AG08395 (cell line): ENCODE data around the gene SAMD8.
"Not testable (repeated sequence)": the region's sequence is repeated elsewhere in the genome, so short reads cannot be mapped to it uniquely, and the experiment has no call there.

ENCODE experiments used
- DNase-seq: peaks from one replicate; pipeline ENCODE4 v3.0.0; 2012; ENCODE audit warnings: mixed read lengths, low spot score

The SAMD8 gene

GRCh38 chr10:75195035-75195763 lies 83.7 kb downstream of the SAMD8 start:
- peak; percentile 57 for DNase-seq

DNA sequence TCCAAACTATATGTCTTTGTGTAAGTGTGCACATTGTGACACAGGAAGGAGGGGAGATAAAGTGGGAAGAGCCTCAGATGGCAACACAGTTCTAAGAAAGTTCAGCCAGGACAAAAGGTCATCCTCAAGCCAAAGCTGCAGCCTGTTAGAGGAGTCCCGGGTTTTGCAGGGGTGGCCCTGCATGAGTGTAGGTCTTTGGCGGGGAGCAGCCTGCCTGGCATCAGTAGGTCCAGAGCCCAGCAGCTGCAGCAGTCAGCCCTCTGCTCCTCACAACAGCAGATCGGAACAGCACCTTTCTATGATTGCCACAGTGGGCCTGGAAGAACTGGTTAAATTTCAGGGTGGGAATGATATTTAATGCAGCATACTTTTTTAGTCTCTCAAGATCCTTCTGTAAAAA lies 85.6 kb downstream of the SAMD8 start:
- no peak for DNase-seq

DNA sequence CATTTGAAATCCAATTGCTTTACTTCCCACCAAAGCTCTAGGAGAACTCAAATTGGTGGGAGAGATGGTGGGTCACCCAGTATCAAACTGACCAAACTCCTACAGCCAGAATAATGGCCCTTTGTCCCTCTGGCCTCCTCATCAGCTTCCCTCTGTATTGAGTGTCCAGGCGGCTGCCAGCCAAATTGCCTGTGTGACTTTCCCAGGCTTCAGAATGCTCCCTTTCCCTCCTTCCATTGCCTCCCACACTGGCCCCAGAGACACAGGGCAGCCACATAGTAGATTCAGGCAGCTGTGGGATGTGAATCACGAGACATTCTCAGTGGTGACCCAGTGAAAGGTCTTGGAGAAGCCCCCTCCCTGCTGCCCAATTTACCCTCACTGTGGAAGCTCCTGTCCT lies 86.5 kb downstream of the SAMD8 start:
- no peak for DNase-seq

- not testable (repeated sequence) for DNase-seq
Measured at GRCh38 chr10:75199949-75200348, 88.5 kb downstream of the SAMD8 start.

- DNase-seq = no peak
Measured at GRCh38 chr10:75201793-75202307, 90.4 kb downstream of the SAMD8 start.

DNA sequence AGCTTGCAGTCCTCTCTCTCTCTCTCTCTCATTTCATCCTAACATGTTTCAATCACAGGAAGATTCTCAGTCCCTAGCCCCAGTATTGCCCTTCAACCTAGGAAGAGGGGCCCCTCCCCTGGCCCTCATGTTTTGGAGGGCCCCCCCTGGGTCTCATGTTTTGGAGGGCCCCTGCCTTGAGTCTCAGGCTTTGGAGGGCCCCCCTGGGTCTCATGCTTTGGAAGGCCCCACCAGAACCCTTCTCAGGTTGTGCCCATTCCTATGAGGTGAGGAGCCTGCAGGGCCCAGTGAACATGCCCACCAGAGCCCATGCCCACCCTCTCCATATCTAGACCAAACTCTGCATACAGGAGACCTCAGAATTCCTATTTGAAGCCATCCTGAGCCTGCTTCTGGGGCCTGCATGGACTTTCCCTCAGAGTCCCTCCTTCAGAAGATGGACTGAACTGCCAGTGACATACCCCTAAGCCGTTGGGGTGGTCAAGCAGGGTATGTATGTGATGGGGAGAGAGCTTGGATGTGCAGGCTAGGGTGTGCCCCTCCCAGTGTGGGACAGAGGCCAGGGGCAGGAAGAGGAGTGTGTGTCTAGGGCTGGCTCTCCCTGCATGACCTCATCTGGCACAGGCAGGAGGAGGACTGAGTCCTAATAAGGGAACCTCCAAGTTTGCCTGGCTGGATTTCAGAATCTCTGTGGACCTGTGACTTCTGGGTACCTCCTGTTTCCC lies 91.0 kb downstream of the SAMD8 start:
- DNase-seq = peak; percentile 90

- not testable (repeated sequence) for DNase-seq
Measured at GRCh38 chr10:75203046-75203620, 91.7 kb downstream of the SAMD8 start.

- no peak for DNase-seq
Measured at GRCh38 chr10:75203724-75204123, 92.3 kb downstream of the SAMD8 start.

GRCh38 chr10:75205908-75206307 lies 94.5 kb downstream of the SAMD8 start:
- no peak for DNase-seq

GRCh38 chr10:75206638-75207037 lies 95.2 kb downstream of the SAMD8 start:
- not testable (repeated sequence) for DNase-seq

- no peak for DNase-seq
Measured at GRCh38 chr10:75207079-75207856, 95.8 kb downstream of the SAMD8 start.

DNA sequence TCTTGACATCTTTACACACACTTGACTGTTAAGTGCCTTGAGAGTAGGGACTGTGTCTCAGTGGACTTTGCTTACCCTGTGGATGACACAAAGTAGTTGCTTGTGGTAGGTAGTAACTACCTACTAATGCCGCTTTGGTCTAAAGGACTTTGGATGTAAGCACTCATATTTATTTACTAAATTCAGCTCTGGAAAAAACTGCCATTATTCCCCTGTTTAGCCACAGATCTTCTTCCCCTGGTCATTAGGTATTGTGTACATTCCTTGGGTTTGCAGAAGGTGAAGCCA lies 96.3 kb downstream of the SAMD8 start:
- DNase-seq = no peak

GRCh38 chr10:75208181-75208580 lies 96.7 kb downstream of the SAMD8 start:
- DNase-seq = peak; percentile 55

GRCh38 chr10:75209086-75209920 lies 97.8 kb downstream of the SAMD8 start:
- no peak for DNase-seq

DNA sequence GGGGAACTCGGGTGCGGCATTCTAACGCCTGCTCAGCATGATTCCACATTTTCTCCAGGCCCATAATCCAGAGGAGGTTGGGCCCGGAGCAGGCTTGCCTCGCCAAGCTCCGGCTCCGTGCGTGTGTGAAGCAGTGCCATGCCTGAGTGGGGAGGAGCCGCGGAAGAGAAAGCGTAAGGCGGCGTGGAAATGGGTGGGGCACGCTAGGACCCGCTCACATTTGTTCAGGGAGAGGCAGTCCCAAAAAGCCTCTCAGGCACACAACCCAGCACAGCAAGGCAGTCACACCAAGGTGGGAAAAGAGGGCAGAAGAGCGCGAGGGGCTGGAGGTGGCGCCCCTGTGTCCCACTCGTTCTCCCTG lies 98.4 kb downstream of the SAMD8 start:
- peak; percentile 77 for DNase-seq

GRCh38 chr10:75210282-75211006 lies 99.0 kb downstream of the SAMD8 start, which contains the start of gene VDAC2:
Gene VDAC2, plus strand, starts transcription at chr10:75210796. Its CDS starts 363 bp downstream, at chr10:75211159.
- DNase-seq = peak; percentile 96

DNA sequence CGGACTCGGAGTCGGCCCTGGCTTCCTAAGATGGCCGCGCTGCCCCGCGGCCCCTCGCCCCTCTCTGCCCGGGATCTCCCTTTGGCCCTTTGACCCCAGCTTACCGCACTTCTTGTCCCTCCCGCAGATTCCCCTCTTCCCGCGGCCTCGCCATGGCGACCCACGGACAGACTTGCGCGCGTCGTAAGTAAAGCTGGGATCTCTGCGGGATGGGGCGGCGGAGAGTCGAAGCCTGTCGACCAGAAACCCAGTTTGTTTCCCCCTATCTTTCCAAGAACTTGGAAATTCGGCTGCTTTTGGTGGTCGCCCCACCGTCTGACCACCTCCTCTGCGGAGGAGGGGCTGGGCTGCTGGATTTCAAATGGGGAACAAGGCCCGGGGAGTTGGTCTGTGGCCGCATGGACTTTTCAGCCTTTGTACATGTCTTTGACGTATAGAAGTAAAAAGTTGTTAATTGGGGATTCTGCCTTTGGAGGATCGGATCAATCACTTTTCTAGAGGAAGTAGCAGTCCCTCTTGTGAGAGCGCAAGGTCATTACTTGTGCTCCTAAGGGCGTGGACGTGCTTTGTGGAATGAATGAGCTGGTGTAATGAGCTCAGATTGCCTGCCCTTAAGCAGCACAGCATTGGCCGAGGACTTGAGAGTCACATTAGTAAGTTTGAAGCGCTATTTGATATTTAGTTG lies 99.7 kb downstream of the SAMD8 start:
- DNase-seq = peak; percentile 54

DNA sequence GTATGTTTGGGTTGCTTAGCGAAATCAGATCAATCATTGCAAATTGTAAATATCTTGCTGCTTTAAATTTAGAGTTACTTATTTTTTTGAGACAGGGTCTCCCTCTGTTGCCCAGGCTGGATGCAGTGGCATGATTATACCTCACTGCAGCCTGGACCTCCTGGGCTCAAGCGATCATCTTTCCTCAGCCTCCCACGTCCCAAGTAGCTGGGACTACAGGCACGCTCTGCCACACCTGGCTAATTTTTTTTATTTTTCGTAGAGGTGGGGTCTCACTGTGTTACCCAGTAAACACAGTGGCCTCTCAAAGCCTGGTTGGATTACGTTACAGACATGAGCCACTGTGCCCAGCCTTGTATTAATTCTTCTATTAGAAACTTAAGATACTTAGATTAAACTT lies 100.9 kb downstream of the SAMD8 start:
- no peak for DNase-seq

DNA sequence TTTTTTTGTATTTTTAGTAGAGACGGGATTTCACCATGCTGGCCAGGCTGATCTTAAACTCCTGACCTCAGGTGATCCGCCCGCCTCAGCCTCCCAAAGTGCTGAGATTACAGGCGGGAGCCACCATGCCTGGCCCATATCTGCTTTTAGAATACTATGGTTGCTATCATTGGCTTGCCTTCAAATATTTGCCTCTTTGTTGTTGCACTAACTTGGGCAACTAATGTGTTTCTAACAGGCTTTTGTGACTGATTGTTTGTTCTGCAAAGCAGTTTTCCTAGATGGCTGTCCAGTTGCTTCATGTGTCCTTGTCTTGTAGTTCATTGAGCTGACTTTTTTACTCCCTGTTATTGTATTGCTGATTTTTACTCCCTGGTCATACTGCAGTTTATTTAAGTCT lies 108.8 kb downstream of the SAMD8 start:
- no peak for DNase-seq

- DNase-seq = not testable (repeated sequence)
Measured at GRCh38 chr10:75221492-75221891, 110.0 kb downstream of the SAMD8 start.
